HepG2 (cell line): ENCODE measurements around the gene HMMR. TPM values are rescaled to one million over a fixed set of nuclear protein-coding genes. Genes with fewer than 3 reads are reported as not detected.
"Not testable (repeated sequence)": the region's sequence is repeated elsewhere in the genome, so short reads cannot be mapped to it uniquely, and the experiment has no call there.

ENCODE experiments used
- ATAC-seq: fragments of 200-7000 bp; cut with Tn5 transposase; 3 replicates; pipeline ENCODE4 v1.9.1; 2020; ENCODE audit warnings: mild to moderate bottlenecking, moderate library complexity
- BruUV-seq: library from RNA; stranded (reverse); fragments of 400-500 nt; replicated peaks from 2 replicates; lab custom pipeline; 2021; lab: Mats Ljungman, UMichigan
- CTCF ChIA-PET: fragments of 300-600 bp; formaldehyde crosslinking; extraction: SDS; loops from one replicate; lab custom pipeline; 2021; ENCODE audit warnings: low total read pairs, inconsistent platforms, low intra/inter-chr PET ratio; lab: Yijun Ruan, JAX
- POLR2A ChIA-PET: fragments of 350-600 bp; sonication (Branson Sonifier 250); formaldehyde crosslinking; loops from one replicate; lab custom pipeline; 2020; ENCODE audit warnings: antibody characterized with exemption, inconsistent platforms; lab: Yijun Ruan, JAX
- DNase-seq: peaks from one replicate; pipeline ENCODE4 v3.0.0-alpha.2; 2015; ENCODE audit warnings: low spot score
- FAIRE-seq: peaks from 3 replicates; lab custom pipeline; 2011; peaks lifted over from hg19 to GRCh38; lab: Jason Lieb, UNC
- H2AFZ ChIP-seq: one replicate; pipeline ENCODE4 v1.6.1; 2011; ENCODE audit warnings: low read length, inconsistent platforms
- H3K27ac ChIP-seq: fragments of 300-600 bp; 3 replicates; pipeline ENCODE4 v1.8.0; 2011; ENCODE audit warnings: mixed run types, mild to moderate bottlenecking, mixed read lengths, low read length, inconsistent platforms; ENCODE audit not compliant: insufficient read depth; ENCODE audit errors: extremely low read length
- H3K27me3 ChIP-seq, 2 experiments: fragments of 200-600 bp in 1 of 2; 2 replicates in 1 of 2; 3 replicates in 1 of 2; pipeline versions ENCODE4 v1.6.0 to v1.8.0; 2011; ENCODE audit warnings: low read length in 2 of 2, mild to moderate bottlenecking in 2 of 2, moderate library complexity in 2 of 2, inconsistent platforms in 1 of 2; ENCODE audit not compliant: insufficient read depth in 2 of 2, control insufficient read depth in 1 of 2
- H3K36me3 ChIP-seq, 2 experiments: fragments of 200-600 bp in 1 of 2; replicated peaks in 1 of 2; 2 replicates in 1 of 2; 3 replicates in 1 of 2; pipeline versions ENCODE4 v1.5.1 to v1.8.0; 2011; ENCODE audit warnings: low read length in 2 of 2, inconsistent platforms in 1 of 2; ENCODE audit not compliant: insufficient read depth in 2 of 2, control insufficient read depth in 1 of 2
- H3K4me1 ChIP-seq: 2 replicates; pipeline ENCODE4 v1.5.1; 2012; ENCODE audit warnings: low read length, inconsistent platforms; ENCODE audit not compliant: insufficient read depth
- H3K4me2 ChIP-seq: 2 replicates; pipeline ENCODE4 v1.6.0; 2011; ENCODE audit warnings: low read depth, low read length, inconsistent platforms
- H3K4me3 ChIP-seq, 3 experiments: fragments of 200-600 bp in 1 of 3; sonication (generic), shearing (Covaris generic) in 1 of 3; replicated peaks in 1 of 3; 2 replicates each; pipeline ENCODE4 v1.5.1; 2011 to 2016; ENCODE audit warnings: low read length in 3 of 3, inconsistent platforms in 2 of 3, low read depth in 2 of 3, mild to moderate bottlenecking in 2 of 3, control low read depth in 1 of 3, mixed read lengths in 1 of 3; ENCODE audit not compliant: insufficient read depth in 1 of 3
- H3K79me2 ChIP-seq: one replicate; pipeline ENCODE4 v1.6.1; 2011; ENCODE audit warnings: low read length, inconsistent platforms; ENCODE audit not compliant: insufficient read depth
- H3K9ac ChIP-seq: 2 replicates; pipeline ENCODE4 v1.6.0; 2011; ENCODE audit warnings: mild to moderate bottlenecking, low read depth, low read length, inconsistent platforms; ENCODE audit not compliant: insufficient read depth
- H3K9me3 ChIP-seq: 2 replicates; pipeline ENCODE4 v1.5.1; 2012; ENCODE audit warnings: mild to moderate bottlenecking, low read length
- H4K20me1 ChIP-seq: 2 replicates; pipeline ENCODE4 v1.6.0; 2011; ENCODE audit warnings: inconsistent platforms, mild to moderate bottlenecking, low read length, moderate library complexity; ENCODE audit not compliant: insufficient read depth
- ARID2 ChIP-seq: sonication (generic); formaldehyde crosslinking; IDR thresholded peaks from 2 replicates; pipeline ENCODE4 v1.8.1; 2022; ENCODE audit warnings: mild to moderate bottlenecking, missing genetic modification reagents, borderline replicate concordance
- ELF1 ChIP-seq: sonication (generic); formaldehyde crosslinking; IDR thresholded peaks from 2 replicates; pipeline ENCODE4 v1.4.0; 2020; ENCODE audit warnings: missing genetic modification reagents
- MAFK ChIP-seq, 2 experiments: IDR thresholded peaks in 1 of 2; conservative IDR thresholded peaks in 1 of 2; 2 replicates each; pipeline ENCODE4 v1.6.1; 2011; ENCODE audit warnings: improper control_type of control experiment in 2 of 2, low read length in 2 of 2
- PHF21A ChIP-seq: sonication (generic); formaldehyde crosslinking; IDR thresholded peaks from 2 replicates; pipeline ENCODE4 v1.5.0; 2020; ENCODE audit warnings: mild to moderate bottlenecking, missing genetic modification reagents
- REXO4 ChIP-seq: sonication (generic); formaldehyde crosslinking; IDR thresholded peaks from 2 replicates; pipeline ENCODE4 v1.8.0; 2022; ENCODE audit warnings: missing genetic modification reagents, mild to moderate bottlenecking, borderline replicate concordance
- SRSF4 ChIP-seq: fragments of 200-400 bp; formaldehyde crosslinking; IDR thresholded peaks from one replicate; pipeline ENCODE4 v1.6.1; 2018; ENCODE audit warnings: mild to moderate bottlenecking, low read depth, low read length, moderate library complexity; ENCODE audit not compliant: poor library complexity, severe bottlenecking
- ZNF451 ChIP-seq: sonication (generic); formaldehyde crosslinking; IDR thresholded peaks from 2 replicates; pipeline ENCODE4 v1.5.0; 2020; ENCODE audit warnings: mild to moderate bottlenecking, missing genetic modification reagents
- ZNF569 ChIP-seq: sonication (generic); formaldehyde crosslinking; IDR thresholded peaks from 2 replicates; pipeline ENCODE4 v1.5.0; 2020; ENCODE audit warnings: mild to moderate bottlenecking, missing genetic modification reagents, moderate library complexity, borderline replicate concordance
- WGBS: methylation state at CpG from one replicate; pipeline ENCODE4 v1.1.6; 2017; ENCODE audit warnings: low lambda C conversion rate; 5-methylcytosine and 5-hydroxymethylcytosine counted together
- in situ Hi-C: cut with HindIII; loops from 2 replicates; pipeline ENCODE4 v1.10.0; 2017; ENCODE audit warnings: low pct_unique_long_range_greater_than_20kb; ENCODE audit not compliant: extremely low pct_ligation_motif_present
- intact Hi-C: fragments of 100-400 bp; cut with micrococcal nuclease; formaldehyde crosslinking; loops from one replicate; pipeline ENCODE4 v1.10.0; 2022; ENCODE audit not compliant: unreplicated experiment
- polyA plus RNA-seq, 8 experiments: library from polyadenylated mRNA; depleted of rRNA in 3 of 8; stranded (reverse) in 7 of 8; unstranded in 1 of 8; fragments of >200 nt; fragmentation: Illumina TruSeq in 4 of 8; extraction: Trizol in 4 of 8; gene quantifications; 2 replicates each; pipeline versions ENCODE4 v1.2.1 to v1.2.3, GENCODE V29; 2011 to 2016; ENCODE audit warnings: low read depth in 4 of 8, missing spikeins in 1 of 8, mixed read lengths in 1 of 8; ENCODE audit not compliant: insufficient read depth in 1 of 8
- total RNA-seq, 5 experiments: library from RNA; depleted of rRNA; stranded (reverse); fragments of >200 nt; fragmentation: Illumina TruSeq; extraction: Trizol; gene quantifications; 2 replicates each; pipeline ENCODE4 v1.2.3, GENCODE V29; 2016; ENCODE audit warnings: low read depth in 1 of 5

HMMR gene
- total and polyA plus RNA-seq, 2 of the 13 experiments (the other 11 are each of a cell fraction or from before 2014, with no cell fraction given), result 8.5 to 48.3 TPM

DNA sequence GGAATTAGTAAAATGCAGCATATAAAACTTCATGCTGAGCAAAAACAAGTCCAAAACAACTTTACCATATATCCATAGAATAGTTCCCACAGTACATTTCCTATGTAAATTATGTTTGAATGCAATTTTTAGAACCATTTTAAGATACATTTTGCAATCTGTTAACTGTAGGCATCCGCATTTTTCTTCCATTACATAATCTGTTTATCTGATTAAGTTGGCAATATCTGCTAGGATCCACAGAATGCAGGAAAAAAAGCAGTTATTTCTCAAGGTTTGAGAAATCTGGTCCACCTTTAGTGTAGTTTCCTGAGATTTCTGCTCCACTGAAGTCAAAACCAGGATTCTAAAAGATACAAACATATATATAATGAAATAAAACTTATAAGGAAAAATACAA, 6.7 kb upstream of the HMMR start (continued):
- TF ChIP-seq PHF21A (CRISPR knock-in tag) (no peak), ZNF451 (CRISPR knock-in tag) (no peak), ZNF569 (no peak), ELF1 (no peak), ARID2 (CRISPR knock-in tag) (no peak), REXO4 (CRISPR knock-in tag) (no peak)
- TF ChIP-seq, all 625 proteins: peak for 0

DNA sequence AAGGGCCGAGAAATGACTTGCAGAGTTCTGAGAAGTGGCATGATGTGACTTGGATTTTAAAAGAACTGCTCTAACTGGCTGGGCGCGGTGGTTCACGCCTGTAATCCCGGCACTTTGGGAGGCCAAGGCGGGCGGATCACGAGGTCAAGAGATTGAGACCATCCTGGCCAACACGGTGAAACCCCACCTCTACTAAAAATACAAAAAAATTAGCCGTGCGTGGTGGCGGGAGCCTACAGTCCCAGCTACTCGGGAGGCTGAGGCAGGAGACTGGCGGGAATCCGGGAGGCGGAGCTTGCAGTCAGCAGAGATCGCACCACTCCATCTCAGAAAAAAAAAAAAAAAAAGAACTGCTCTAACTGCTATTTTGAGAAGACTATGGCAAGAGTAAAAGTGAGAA, 5.0 kb upstream of the HMMR start:
- ATAC-seq, FAIRE-seq, H3K4me3 ChIP-seq, in situ Hi-C loops, H3K27ac ChIP-seq, H3K9ac ChIP-seq, DNase-seq, H3K4me2 ChIP-seq, CTCF ChIA-PET, H3K27me3 ChIP-seq, H2AFZ ChIP-seq, H3K9me3 ChIP-seq, BruUV-seq, intact Hi-C loops, H4K20me1 ChIP-seq: not testable (repeated sequence)
- POLR2A ChIA-PET, result interaction anchor here (2.0 kb wide), 1 partner anchor 18 kb away, joined by 11 read pairs; the partner anchor contains the start of gene CCNG1
- Histone ChIP-seq H3K79me2 (peaks cover 28% of the 10 kb centered on the region), H3K36me3 (peaks cover 2 to 12% of the 10 kb centered on the region in 2 experiments; a peak in 3 of 5 replicates), H3K4me1 (peaks cover 14% of the 10 kb centered on the region)
- WGBS, result 98% methylated on average over 17 of the region's 17 CpGs

DNA sequence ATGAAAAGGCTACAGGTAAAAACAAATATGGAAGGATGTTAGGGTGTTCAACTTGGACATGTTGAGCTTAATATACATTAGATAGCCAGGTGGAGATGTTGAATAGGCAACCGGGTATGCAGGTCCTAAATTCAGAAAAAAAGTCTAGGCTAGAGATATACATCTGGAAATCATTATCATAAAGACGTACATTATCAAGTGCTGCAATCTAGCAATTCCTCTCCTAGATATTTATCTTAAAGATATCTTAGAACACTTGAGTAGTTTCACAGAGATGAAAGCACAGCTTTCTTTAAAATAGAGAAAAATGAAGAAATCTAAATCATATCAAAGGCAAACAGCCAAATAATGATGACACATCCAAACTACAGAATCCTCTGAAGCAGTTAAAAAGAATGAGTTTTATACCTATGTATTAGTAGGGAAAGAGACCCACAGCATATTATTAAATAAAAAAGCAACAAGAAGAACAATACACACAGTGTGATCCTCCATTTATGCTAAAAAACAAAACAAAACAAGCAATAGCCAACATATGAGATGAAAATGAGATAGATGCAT, 4.3 kb upstream of the HMMR start:
- no peak for FAIRE-seq
- Histone ChIP-seq H3K4me1 (peaks cover 14% of the 10 kb centered on the region), H3K27ac (no peak overlapping the region), H3K79me2 (peaks cover 34% of the 10 kb centered on the region), H4K20me1 (no peaks in the 10 kb centered on the region), H3K4me3 (no peak overlapping the region), H3K36me3 (peaks cover 2 to 12% of the 10 kb centered on the region in 2 experiments; a peak in 3 of 5 replicates)
- intact Hi-C loops, result no loop called here
- no peak for TF ChIP-seq SRSF4
- TF ChIP-seq MAFK (conservative IDR thresholded peaks at IDR 0.05 in 1 of 2, IDR thresholded peaks at IDR 0.05 in 1 of 2; ENCODE audit: low read length in 2 of 2), result peak in 1 of 2 experiments; percentile 15; a peak in 1 of 4 replicates
- TF ChIP-seq, all 625 proteins: peak for 1
- in situ Hi-C loops, result no loop called here
- no TSS peak for BruUV-seq
- no peaks in the 10 kb centered on the region for H3K9me3 ChIP-seq
- ChIA-PET POLR2A (interaction anchor here (1.2 to 2.0 kb wide), 2 partner anchors 8 to 18 kb away, joined by 3 to 11 read pairs; partner anchors contain the start of gene CCNG1), CTCF (no interaction called here)
- H3K9ac ChIP-seq, result no peak overlapping the region
- peaks cover 0 to 4% of the 10 kb centered on the region in 2 experiments; a peak in 1 of 5 replicates for H3K27me3 ChIP-seq
- DNase-seq (no peak), ATAC-seq (no peak)
- WGBS, result 98% methylated on average over 2 of the region's 2 CpGs
- H3K4me2 ChIP-seq, result no peak overlapping the region
- H2AFZ ChIP-seq, result no peak overlapping the region
